Neural cell (in vitro differentiated cells): ENCODE results near the gene KDM1B. TPM values are rescaled to one million over a fixed set of nuclear protein-coding genes. Genes with fewer than 3 reads are reported as not detected.

Source experiments
- H2AFZ ChIP-seq: fragments of 200-600, 300-800 bp; sonication (generic), shearing (Covaris generic); 2 replicates; pipeline ENCODE4 v1.6.0; 2014; ENCODE audit warnings: low read depth, mild to moderate bottlenecking, antibody characterized with exemption, low read length, moderate library complexity
- H3F3A ChIP-seq: fragments of 200-600 bp; shearing (Covaris generic); 2 replicates; pipeline ENCODE4 v1.6.1; 2016; ENCODE audit warnings: mild to moderate bottlenecking, moderate library complexity, mixed read lengths, antibody characterized with exemption, low read length; ENCODE audit not compliant: insufficient read depth, poor library complexity, severe bottlenecking
- H3K27ac ChIP-seq: fragments of 200-600, 300-800 bp; sonication (generic), shearing (Covaris generic); 2 replicates; pipeline ENCODE4 v1.5.1; 2014; ENCODE audit warnings: mild to moderate bottlenecking, low read length, moderate library complexity
- H3K27me3 ChIP-seq: fragments of 300-800, 200-600 bp; sonication (generic), shearing (Covaris generic); 2 replicates; pipeline ENCODE4 v1.6.0; 2014; ENCODE audit warnings: mild to moderate bottlenecking, low read depth, low read length, moderate library complexity; ENCODE audit not compliant: insufficient read depth
- H3K36me3 ChIP-seq: fragments of 300-800, 200-600 bp; sonication (generic), shearing (Covaris generic); 2 replicates; pipeline ENCODE4 v1.5.1; 2014; ENCODE audit warnings: mild to moderate bottlenecking, antibody characterized with exemption, low read length, moderate library complexity; ENCODE audit not compliant: insufficient read depth
- H3K4me2 ChIP-seq: fragments of 300-800, 200-600 bp; sonication (generic), shearing (Covaris generic); 2 replicates; pipeline ENCODE4 v1.6.0; 2014; ENCODE audit warnings: mild to moderate bottlenecking, low read length
- H3K4me3 ChIP-seq: fragments of 300-800, 200-600 bp; sonication (generic), shearing (Covaris generic); 2 replicates; pipeline ENCODE4 v1.5.1; 2014; ENCODE audit warnings: mild to moderate bottlenecking, low read length, moderate library complexity
- H3K79me2 ChIP-seq: fragments of 200-600 bp; shearing (Covaris generic); replicated peaks from 2 replicates; pipeline ENCODE4 v1.6.0; 2014; ENCODE audit warnings: mild to moderate bottlenecking, low read length, moderate library complexity; ENCODE audit not compliant: insufficient read depth
- H3K9ac ChIP-seq: fragments of 300-800, 200-600 bp; sonication (generic), shearing (Covaris generic); 2 replicates; pipeline ENCODE4 v1.6.1; 2016; ENCODE audit warnings: mild to moderate bottlenecking, low read length, mixed read lengths
- H3K9me2 ChIP-seq: fragments of 200-600 bp; shearing (Covaris generic); 2 replicates; pipeline ENCODE4 v1.6.1; 2016; ENCODE audit warnings: mild to moderate bottlenecking, low read length, mixed read lengths; ENCODE audit not compliant: insufficient read depth
- H3K9me3 ChIP-seq: fragments of 200-600, 300-800 bp; sonication (generic), shearing (Covaris generic); 2 replicates; pipeline ENCODE4 v1.6.1; 2016; ENCODE audit warnings: mild to moderate bottlenecking, mixed run types, low read length, moderate library complexity, mixed read lengths
- H4K20me1 ChIP-seq: fragments of 200-600 bp; shearing (Covaris generic); 2 replicates; pipeline ENCODE4 v1.6.1; 2016; ENCODE audit warnings: mild to moderate bottlenecking, mixed run types; ENCODE audit not compliant: insufficient read depth
- EP300 ChIP-seq: fragments of 450-650 bp; conservative IDR thresholded peaks from 2 replicates; pipeline ENCODE4 v1.6.1; 2014; ENCODE audit warnings: antibody characterized with exemption, mild to moderate bottlenecking, moderate library complexity; ENCODE audit not compliant: poor library complexity, severe bottlenecking
- EZH2 ChIP-seq: fragments of 200-600, 300-800 bp; shearing (Covaris generic), sonication (generic); IDR thresholded peaks from 2 replicates; pipeline ENCODE4 v1.6.1; 2014; ENCODE audit warnings: antibody characterized with exemption, low read length, borderline replicate concordance, mild to moderate bottlenecking; ENCODE audit not compliant: insufficient read depth, poor library complexity, severe bottlenecking
- MXI1 ChIP-seq: fragments of 450-650 bp; conservative IDR thresholded peaks from 2 replicates; pipeline ENCODE4 v1.6.1; 2014; ENCODE audit warnings: antibody characterized with exemption, mild to moderate bottlenecking; ENCODE audit not compliant: poor library complexity, severe bottlenecking
- POLR2AphosphoS5 ChIP-seq: IDR thresholded peaks from 2 replicates; pipeline ENCODE4 v1.6.1; 2012
- RAD21 ChIP-seq: fragments of 450-650 bp; conservative IDR thresholded peaks from 2 replicates; pipeline ENCODE4 v1.6.1; 2014; ENCODE audit warnings: antibody characterized with exemption, mild to moderate bottlenecking, moderate library complexity
- SMC3 ChIP-seq: fragments of 450-650 bp; conservative IDR thresholded peaks from 2 replicates; pipeline ENCODE4 v1.6.1; 2014; ENCODE audit warnings: antibody characterized with exemption, mild to moderate bottlenecking, moderate library complexity; ENCODE audit not compliant: poor library complexity
- TAF1 ChIP-seq: IDR thresholded peaks from 2 replicates; pipeline ENCODE4 v1.6.1; 2012; ENCODE audit warnings: low read depth
- polyA plus RNA-seq: library from polyadenylated mRNA; depleted of rRNA; stranded (reverse); fragments of >200 nt; gene quantifications from 2 replicates; pipeline ENCODE4 v1.2.3, GENCODE V29; 2014
- TF ChIP-seq, protein P1 (sequence below): fragments of 450-650 bp; IDR thresholded peaks from 2 replicates; pipeline ENCODE4 v1.5.1; 2014; ENCODE audit warnings: antibody characterized with exemption, mild to moderate bottlenecking, moderate library complexity; ENCODE audit not compliant: poor library complexity, severe bottlenecking
- TF ChIP-seq, protein P2 (sequence below): IDR thresholded peaks from 2 replicates; pipeline ENCODE4 v1.6.1; 2012; ENCODE audit warnings: borderline replicate concordance

KDM1B gene
- polyA plus RNA-seq, 1 donor from 2014 or later, result 24.5 TPM

DNA sequence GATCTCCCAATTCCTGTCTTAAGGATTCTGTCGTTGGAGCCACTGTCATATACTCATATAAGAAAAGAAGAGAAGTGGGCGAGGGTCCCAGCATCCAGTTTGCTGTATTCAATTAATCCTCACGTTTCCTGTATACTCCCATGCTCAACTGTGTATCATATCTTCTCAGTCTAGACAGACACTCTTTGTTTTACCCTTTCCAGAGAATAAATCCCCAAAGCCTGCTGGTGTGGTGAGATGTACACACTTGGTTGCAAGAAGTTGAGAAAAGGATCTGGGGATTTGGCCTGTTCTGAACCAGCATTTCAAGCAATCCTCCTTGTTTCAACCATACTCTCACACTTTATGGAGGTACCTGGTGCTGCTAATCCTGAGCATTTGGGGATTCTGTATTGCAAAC is 3.4 kb upstream of the KDM1B start:
- Histone ChIP-seq H3K9ac (no peak overlapping the region), H3K9me2 (no peaks in the 10 kb centered on the region), H3K4me2 (no peak overlapping the region), H3K79me2 (no peaks in the 10 kb centered on the region), H3F3A (no peaks in the 10 kb centered on the region), H3K36me3 (no peaks in the 10 kb centered on the region), H3K27ac (no peak overlapping the region), H4K20me1 (no peaks in the 10 kb centered on the region), H3K27me3 (no peaks in the 10 kb centered on the region), H3K9me3 (no peaks in the 10 kb centered on the region), H2AFZ (no peak overlapping the region), H3K4me3 (no peak overlapping the region)
- no peak for TF ChIP-seq POLR2AphosphoS5
- TF ChIP-seq, protein P1, sequence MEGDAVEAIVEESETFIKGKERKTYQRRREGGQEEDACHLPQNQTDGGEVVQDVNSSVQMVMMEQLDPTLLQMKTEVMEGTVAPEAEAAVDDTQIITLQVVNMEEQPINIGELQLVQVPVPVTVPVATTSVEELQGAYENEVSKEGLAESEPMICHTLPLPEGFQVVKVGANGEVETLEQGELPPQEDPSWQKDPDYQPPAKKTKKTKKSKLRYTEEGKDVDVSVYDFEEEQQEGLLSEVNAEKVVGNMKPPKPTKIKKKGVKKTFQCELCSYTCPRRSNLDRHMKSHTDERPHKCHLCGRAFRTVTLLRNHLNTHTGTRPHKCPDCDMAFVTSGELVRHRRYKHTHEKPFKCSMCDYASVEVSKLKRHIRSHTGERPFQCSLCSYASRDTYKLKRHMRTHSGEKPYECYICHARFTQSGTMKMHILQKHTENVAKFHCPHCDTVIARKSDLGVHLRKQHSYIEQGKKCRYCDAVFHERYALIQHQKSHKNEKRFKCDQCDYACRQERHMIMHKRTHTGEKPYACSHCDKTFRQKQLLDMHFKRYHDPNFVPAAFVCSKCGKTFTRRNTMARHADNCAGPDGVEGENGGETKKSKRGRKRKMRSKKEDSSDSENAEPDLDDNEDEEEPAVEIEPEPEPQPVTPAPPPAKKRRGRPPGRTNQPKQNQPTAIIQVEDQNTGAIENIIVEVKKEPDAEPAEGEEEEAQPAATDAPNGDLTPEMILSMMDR, result no peak

DNA sequence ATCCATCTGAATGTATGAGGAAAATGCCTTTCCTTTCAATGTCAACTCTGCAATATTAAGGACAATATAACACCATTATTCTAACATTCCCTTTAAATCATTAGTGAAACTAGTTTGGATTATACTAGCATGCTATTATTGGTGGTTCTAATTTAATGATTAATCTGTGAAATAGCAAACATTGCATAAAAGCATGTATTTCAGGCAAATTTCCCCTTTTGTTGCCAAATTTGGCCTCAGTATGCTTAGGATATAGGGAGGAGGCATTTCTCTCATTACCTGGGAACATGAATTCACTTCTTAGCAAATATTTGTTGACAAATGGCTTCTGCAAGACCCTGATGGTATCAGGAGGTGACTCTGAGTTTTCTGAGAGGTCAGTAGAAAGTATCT is 1.9 kb upstream of the KDM1B start:
- Histone ChIP-seq H3K27me3 (no peaks in the 10 kb centered on the region), H3K27ac (no peak overlapping the region), H3K36me3 (no peaks in the 10 kb centered on the region), H3F3A (no peaks in the 10 kb centered on the region), H3K79me2 (no peaks in the 10 kb centered on the region), H3K9me2 (no peaks in the 10 kb centered on the region), H2AFZ (no peak overlapping the region), H3K9me3 (no peaks in the 10 kb centered on the region), H4K20me1 (no peaks in the 10 kb centered on the region), H3K9ac (no peak overlapping the region), H3K4me3 (no peak overlapping the region), H3K4me2 (no peak overlapping the region)
- TF ChIP-seq EZH2 (no peak), TAF1 (no peak)

DNA sequence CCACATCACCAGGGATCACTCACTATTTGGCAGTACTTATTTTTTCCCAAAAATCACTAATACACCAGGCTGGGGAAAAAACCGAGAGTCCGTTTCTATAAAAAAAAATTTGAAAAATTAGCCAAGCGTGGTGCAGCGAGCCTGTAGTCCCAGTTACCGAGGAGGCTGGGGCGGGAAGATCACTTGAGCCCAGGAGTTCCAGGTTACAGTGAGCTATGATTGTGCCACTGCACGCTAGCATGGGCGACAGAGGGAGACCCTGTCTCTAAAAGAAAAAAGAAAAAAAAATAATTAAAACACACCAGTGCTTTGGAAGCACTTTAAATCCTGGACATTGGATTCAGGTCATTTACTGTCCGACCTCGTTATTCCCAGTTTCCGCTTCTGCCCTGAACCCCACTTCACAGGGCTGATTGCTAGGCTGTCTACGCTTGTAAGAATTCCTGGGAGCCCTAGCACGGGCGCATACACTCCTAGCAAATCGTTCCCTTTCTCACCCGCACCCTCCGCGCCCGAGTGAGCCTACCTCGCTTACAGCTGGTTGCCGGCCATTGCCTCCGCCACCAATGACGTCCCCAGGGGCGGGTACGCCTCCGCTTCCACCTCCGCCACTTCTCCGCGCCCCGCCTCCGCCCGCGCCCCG is 594 bp upstream of the KDM1B start, which contains the start of gene TPMT:
Gene TPMT (minus strand): TSS at position 571 of the 643 bp plus-strand sequence. CDS start 5,950 bp downstream, outside the sequence.
- H4K20me1 ChIP-seq, result no peaks in the 10 kb centered on the region

More for the DNA sequence above, 594 bp upstream of the KDM1B start, which contains the start of gene TPMT:
- peak within 1 kb of the TSS; percentile 63 for H2AFZ ChIP-seq
- no peaks in the 10 kb centered on the region for H3K9me2 ChIP-seq
- H3K36me3 ChIP-seq, result no peaks in the 10 kb centered on the region
- H3K4me3 ChIP-seq, result peak within 1 kb of the TSS; percentile 92
- no peak for TF ChIP-seq MXI1
- TF ChIP-seq, protein P1, result no peak
- TF ChIP-seq POLR2AphosphoS5, result peak; percentile 44
- TF ChIP-seq TAF1, result peak; percentile 59
- TF ChIP-seq SMC3, result peak; percentile 46
- TF ChIP-seq EZH2, result no peak
- TF ChIP-seq, protein P2, sequence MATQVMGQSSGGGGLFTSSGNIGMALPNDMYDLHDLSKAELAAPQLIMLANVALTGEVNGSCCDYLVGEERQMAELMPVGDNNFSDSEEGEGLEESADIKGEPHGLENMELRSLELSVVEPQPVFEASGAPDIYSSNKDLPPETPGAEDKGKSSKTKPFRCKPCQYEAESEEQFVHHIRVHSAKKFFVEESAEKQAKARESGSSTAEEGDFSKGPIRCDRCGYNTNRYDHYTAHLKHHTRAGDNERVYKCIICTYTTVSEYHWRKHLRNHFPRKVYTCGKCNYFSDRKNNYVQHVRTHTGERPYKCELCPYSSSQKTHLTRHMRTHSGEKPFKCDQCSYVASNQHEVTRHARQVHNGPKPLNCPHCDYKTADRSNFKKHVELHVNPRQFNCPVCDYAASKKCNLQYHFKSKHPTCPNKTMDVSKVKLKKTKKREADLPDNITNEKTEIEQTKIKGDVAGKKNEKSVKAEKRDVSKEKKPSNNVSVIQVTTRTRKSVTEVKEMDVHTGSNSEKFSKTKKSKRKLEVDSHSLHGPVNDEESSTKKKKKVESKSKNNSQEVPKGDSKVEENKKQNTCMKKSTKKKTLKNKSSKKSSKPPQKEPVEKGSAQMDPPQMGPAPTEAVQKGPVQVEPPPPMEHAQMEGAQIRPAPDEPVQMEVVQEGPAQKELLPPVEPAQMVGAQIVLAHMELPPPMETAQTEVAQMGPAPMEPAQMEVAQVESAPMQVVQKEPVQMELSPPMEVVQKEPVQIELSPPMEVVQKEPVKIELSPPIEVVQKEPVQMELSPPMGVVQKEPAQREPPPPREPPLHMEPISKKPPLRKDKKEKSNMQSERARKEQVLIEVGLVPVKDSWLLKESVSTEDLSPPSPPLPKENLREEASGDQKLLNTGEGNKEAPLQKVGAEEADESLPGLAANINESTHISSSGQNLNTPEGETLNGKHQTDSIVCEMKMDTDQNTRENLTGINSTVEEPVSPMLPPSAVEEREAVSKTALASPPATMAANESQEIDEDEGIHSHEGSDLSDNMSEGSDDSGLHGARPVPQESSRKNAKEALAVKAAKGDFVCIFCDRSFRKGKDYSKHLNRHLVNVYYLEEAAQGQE, result peak; percentile 30
- TF ChIP-seq EP300, result no peak
- TF ChIP-seq RAD21, result peak; percentile 48
- H3K27me3 ChIP-seq, result no peaks in the 10 kb centered on the region
- peak within 1 kb of the TSS; percentile 76 for H3K4me2 ChIP-seq
- H3K79me2 ChIP-seq, result no peaks in the 10 kb centered on the region
- H3K27ac ChIP-seq, result peak within 1 kb of the TSS; percentile 69
- peak within 1 kb of the TSS; percentile 77 for H3K9ac ChIP-seq
- no peaks in the 10 kb centered on the region for H3K9me3 ChIP-seq
- no peaks in the 10 kb centered on the region for H3F3A ChIP-seq
